GM21576 (cell line): ENCODE measurements around the gene RRAGC.
"Not testable (repeated sequence)": the region's sequence is repeated elsewhere in the genome, so short reads cannot be mapped to it uniquely, and the experiment has no call there.

Source experiments
- ATAC-seq: cut with Tn5 transposase; IDR thresholded peaks from one replicate; pipeline ENCODE4 v1.9.1; 2021; ENCODE audit warnings: mild to moderate bottlenecking, moderate library complexity; ENCODE audit not compliant: unreplicated experiment

The RRAGC gene

DNA sequence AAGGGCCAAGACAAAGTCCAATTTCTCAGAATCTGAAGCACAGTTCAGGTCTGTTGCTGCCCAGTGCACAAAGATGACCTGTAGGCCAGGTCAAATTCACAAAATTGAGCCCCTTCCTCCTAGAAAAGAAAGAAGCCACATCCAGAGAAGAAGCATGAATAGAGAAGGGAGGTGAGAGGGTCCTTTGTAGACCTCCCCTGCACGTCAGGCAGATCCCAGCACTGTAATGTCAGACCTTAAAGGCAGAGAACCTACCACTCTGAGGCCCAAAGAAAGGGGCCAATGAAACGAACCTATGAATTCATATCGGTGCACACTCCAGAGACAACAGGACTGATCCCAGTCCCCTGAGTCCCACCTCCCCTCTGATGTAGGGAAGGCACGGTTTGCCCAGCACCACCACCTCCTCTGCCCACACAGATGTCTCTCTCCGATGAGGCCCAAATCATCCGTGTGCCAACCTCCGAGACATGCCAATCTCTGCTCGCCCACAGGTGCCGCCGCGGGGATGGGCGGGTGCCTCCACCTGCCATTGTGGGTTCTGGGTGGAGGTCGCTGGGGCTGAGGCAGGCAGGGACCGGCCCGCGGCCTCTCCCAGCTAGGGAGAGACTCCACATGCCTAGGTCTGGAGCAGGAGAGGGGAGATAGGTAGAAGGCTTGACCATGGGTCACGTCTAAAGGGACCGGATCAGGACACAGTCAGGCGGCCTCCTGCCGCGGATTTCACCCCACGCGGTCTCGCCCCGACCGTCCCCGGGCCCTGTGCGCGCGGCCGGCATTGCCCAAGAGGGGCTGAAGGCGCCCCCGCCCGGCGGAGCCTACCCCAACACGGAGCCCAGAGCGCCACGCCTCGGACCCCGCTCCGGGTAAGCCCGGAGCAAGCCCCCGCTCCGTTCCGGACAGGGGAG is 42.1 kb downstream of the RRAGC start:
- no peak for ATAC-seq

DNA sequence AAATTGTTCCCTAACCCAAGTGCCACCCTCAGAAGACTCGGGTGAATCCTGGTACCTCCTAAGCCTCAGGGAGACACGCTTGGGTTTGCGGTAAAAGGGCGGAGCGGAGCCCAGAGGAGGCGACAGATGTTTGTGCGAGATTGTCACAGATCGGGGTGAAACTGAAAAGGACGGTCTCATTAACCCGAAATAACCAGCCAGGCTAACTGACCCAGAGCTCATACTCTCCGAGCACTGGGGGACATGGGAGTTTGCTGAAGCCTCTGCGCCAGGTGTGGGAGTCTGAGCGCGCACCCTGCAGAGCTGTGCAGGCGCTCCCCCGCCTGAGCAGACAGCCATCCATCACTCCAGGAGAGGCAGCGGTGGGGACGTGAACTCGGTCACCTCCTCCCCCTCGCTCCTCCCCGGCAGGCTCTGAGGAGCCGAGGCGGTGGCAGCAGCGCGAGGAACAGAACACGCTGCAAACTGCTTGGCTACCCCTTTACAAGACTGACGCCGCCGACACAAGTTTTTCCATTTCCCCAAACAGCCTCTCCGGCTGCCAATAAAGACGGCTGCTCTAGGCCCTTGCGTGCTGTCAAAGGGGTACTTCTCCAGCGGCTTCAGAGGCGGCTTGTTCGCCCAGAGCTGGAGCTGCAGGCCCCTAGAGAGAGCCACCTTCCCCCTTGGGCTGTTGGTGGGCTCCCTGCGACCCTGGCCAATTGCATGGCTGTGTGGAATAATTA is 43.5 kb downstream of the RRAGC start:
- ATAC-seq: peak; percentile 74

DNA sequence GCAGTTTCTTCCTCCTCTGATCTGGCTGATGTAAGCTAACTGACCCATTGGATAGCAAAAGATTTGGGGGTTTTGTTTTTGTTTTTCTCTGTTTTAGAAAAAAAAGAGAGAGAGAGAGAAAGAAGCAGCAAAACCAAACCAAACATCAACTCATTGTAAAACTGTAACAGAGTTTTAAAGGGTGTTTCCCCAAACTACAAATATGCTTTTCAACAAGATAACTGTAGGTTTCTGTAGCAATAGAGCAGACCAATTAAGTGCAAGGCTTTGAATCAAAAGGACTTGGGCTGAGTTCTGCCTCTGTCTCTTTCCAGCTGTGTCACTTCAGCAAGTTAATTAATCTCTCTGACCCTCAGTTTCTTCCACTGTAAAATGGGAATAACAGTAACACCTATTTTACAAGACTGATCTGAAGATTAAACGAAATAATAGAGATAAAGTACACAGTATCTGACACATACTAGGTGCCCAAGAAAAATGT is 44.5 kb downstream of the RRAGC start:
- ATAC-seq: no peak

DNA sequence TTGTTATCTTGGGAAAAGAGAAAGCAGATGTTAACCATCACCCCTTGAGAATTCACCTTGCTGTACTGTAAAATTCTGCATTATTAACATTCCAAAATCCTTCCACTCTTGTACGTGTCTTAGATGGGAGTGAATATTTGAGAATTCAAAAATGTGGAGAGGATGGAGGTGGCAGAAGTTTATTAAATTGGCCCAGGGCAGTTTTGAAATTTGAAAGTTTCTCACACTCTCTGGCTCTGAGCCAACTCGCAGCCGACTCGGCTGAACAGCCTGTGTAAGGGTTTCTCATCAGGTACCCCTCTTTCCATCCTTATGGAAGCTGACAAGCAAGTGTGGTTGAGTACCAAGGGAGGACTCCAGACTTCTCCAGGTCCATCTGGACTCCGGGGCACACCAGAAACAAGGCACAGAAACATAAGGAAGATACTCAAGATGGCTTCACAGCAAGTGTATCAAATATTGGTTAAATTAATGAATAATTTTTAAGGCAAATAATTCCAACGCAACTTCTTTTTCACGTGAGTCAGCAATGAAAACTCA is 45.1 kb downstream of the RRAGC start:
- ATAC-seq: no peak

DNA sequence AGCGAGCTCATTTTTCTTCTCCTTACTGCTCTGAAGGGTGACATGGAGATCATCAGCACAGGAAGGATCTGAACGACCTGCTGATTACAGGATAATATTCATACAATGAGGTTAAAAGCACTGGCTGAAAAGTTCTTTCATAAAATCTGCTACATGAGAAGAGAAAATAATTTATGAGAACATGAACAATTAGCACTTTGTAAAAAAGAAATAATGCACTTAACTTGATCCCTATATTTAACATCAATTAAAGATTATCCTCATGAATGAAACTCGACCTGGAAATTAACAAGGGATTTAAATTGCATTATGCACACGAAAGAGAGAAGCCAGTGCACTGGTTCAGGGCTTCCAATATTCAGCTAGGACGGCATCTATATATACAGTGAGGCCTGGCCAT is 46.6 kb downstream of the RRAGC start:
- ATAC-seq: no peak

DNA sequence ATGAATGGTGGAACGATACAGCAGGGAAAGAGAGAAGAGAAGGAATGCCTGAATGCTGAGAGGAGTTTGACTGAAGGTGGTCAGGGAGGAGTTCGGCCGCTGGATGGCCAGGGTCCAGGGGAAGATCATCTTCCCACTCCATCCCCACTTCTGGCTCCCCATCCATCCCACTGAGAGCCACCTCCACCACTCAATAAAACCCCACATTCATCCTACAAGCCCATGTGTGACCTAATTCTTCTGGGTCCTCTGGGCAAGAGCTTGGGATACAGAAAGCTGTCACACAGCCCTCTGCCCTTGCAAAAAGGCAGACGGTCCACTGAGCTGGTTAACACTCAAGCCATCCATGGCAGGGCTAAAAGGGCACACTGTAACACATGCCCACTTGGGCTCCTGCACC is 48.1 kb downstream of the RRAGC start:
- ATAC-seq: not testable (repeated sequence)

DNA sequence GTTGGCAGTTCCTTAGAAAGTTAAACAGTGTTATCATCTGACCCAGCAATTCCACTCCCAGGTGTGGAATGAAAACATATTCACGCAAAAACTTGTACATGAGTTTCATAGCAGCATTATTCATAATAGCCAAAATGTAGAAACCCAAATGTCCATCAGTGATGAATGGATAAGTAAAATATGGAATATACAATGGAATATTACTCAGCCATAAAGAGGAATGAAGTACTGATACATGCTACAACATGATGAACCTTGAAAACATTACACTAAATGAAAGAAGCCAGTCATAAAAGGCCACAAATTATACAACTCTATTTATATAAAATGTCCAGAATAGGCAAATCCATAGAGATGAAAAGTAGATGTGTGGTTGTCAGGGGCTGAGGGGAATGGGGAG is 53.5 kb downstream of the RRAGC start:
- ATAC-seq: no peak

DNA sequence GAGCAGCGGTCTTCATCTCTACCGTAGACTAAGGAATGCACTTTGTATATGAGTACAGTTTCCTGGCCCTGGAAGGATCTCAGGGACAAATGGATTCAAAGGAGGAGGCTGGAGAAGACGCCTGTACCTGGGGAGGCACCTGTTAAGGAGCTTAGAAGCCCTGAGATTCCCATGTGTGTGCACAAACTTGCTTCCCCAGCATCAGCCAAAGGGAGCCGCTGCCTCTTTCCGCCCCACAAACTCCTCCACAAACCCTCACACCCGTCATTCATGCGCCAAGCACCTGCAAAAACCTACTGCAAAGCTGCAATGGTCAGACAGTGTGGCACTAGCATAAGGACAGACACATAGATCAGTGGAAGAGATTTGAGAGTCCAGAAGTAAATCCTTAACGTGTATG is 54.5 kb downstream of the RRAGC start:
- no peak for ATAC-seq

DNA sequence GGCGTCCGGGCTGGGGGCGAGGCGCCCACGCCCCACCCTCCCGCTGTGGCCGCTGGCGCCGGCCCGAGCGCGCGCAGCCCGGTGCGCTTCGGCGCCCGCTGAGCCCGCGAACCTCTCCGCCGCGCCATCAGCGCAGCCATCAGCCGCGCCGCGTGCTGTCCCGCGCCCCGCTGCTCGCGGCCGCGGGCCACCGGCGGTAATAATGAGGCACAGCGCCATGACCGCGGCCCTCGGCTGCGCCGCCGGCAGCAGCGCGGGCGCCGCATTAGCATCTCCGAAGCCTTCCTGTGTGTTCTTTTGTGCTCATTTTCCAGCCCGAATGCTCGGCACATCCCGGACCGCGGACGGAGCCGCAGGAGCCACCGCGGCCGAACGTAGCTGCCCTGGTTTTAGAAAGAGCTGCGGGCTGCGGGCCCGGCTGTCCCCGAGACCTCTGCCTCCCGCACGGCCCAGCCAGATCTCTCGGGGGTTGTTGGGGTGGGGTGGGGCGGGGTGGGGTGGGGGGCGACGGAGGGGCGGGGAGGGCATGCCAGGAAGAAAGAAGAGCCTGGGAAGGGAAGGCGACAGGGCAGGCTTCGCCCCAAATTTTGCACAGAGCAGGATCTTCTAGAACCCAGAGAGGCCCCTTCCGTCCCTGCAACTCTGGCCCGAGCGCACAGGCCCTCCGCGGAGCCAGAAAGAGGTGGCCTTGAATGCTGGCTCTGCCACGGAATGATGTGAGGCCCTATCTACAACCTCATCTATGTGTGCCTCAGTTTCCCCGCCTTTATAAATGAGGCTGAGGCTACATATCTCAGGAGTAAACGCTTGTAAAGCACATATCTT is 55.3 kb downstream of the RRAGC start:
- no peak for ATAC-seq

DNA sequence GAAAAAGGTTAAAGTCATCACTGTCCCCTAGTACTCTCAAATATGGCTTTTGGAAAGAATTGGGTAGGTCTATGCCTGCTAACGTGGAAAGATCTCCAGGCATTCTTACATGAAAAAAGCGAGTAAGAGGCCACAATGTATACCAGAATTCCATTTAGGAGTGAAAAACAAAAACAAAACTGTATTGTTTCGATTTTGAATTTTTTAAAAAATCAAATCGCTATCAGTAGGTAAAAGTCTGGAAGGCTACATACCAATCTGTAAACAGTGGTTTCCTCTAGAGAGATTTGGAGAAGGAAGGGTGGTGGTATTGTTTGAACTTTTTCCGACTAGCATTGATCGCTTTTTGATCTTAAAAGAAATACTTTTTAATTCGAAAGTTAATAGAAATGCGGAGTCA is 55.9 kb downstream of the RRAGC start:
- ATAC-seq: no peak

DNA sequence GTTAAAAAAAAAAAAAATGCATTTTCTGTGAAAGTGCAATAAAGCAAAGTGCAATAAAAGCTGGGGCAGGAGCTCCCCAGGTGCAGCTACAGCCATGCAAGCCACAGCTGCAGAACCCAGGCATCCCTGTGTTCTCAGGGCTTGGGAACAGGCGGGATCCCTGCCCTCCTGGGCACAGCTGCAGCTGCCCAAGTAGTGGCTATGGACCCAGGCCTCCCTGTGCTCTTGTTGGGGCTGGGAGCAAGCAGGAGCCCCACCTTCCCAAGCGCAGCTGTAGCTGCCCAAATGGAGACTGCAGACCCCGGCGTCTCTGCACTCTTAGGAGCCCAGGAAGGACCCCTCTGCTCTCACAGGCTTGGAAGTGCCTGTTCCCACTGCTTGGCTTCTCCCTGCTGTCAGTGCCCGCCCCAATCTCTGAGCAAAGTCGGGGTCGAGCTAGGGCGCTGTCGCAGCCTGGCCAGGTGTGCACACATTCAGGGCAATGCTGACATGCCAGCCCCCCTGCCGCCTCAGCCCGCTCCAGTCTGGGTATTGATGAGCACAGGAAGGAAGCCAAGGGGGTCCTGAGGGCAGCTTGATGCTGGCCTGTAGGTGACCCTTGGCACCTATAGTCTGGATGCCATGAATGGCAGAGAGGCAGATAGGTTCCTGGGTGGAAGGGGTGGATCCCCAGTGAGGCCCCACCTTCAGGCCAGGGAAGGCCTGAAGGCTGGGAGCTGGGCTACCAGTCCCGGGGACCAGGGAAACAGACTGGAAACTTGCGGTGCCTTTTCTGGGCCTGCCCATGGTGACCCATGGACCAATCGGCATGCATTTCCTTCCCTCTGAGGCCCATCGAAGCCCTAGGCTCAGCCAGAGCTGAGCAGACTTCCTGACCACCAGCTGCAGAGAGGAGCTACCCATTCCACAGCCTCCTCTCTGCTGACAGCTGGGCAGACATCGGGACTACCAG is 58.6 kb downstream of the RRAGC start:
- ATAC-seq: no peak

DNA sequence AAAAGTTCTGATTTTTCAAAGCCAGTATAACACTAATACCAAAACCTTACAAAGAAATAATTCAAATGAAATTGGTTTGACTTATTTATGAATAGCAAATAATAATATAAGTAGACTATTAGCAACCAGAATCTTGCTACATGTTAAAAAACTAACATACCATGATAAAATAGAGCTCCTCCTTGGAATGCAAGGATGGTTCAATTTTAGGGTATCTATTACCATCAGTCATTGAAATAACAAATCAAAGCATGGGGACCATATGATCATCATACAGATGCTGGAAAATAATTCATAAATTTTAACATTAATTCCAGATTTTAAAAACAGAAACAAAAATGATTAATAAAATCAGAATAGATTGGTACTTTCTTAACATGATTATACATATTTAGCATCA is 66.3 kb downstream of the RRAGC start:
- ATAC-seq: no peak

DNA sequence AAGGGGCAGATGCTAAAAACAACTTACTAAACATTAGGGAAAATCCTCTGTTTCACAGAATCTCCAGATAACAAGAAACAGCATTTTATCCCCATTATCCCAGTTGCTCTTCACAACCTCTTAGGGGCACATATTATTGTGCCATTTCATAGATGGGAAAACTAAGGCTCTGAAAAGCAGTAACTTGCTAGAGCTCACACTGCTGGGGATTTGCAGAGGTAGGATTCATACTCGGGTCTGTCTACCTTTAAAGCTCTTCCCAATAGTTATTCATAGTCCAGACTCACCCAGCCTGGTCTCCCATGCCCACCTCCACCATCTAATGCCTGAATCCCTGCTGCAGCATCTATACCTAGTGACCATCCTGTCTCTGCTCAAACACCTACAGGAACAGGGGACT is 67.7 kb downstream of the RRAGC start:
- no peak for ATAC-seq

DNA sequence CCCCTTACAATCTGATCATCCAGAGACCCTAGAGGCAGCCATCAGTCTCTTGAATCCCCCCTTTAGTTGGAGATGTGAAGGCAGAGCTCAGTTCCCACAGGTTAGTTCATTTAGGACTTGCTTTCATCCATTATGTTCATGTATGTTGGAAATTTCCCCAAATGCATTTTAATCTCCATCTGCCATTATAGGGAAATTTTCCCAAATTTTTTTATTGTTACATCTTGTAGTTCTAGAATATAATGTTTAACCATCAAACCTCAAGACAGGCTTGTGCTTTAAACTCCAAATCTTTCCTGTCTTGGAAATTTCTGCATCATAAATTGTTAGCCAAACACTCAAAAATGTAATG is 68.4 kb downstream of the RRAGC start:
- ATAC-seq: no peak

DNA sequence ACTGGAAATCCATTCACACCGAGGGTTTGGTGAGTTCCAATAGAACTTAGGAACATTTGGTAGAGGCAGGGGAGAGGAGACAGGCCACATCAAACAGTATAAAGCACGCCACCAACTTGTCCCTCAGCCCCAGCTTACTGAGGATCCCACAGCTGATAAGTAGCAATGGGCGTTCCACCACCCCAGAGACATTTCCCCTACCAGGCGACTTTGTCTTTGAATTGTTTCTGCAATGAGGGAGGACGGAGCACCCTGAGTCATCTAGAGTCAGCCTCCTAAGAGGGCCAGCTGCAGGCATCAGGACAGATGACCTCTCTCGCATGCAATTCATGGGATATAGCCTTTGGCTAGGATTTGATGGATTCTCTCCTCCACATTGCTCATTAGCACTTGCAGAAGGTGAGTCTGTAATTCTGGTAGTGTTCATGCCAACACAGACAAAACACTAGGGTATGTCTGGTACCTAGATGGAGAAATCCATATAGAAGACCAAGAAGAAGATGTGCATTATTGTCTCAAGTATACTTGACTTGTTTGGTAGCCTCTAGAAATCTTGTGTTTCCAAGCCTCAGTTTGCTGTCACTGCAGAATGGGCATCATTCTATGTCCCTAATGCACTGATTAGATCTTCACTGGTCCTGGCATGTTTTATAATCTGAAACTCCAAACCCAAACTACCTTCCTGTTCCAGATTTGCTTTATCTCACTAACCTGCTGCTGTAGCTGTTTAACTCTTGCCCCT is 69.0 kb downstream of the RRAGC start:
- ATAC-seq: no peak

DNA sequence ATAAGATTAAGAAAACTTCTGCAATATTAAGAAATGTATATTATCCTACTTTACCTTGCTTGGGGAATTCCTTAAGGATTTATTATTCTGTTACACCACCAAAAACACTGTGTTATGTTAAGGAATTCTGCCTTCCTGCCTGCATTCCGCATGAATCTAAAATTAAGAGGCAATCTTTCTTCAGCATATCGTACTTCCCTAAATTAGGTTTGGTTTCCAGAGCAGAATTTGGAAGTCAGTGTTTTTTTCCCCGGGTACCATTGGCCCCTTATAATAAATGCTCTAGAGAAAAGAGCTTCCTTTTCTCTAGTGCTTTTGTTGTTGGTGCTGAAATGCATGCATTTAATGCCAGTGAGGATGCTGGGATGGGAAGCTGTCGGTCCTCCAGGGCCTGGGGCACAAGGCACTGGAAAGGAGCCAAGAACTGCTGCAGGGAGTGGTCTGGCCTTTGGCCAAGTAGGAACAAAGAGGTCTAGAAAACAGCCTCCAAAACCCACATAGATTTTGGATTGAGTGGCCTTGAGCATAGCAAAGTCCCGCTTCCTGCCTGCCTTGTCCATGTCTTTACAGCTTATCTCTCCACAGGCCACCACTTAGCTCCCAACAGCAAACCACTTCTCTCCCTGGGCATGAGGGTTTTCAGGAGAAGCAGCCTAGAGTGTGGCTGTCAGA is 69.9 kb downstream of the RRAGC start:
- no peak for ATAC-seq

DNA sequence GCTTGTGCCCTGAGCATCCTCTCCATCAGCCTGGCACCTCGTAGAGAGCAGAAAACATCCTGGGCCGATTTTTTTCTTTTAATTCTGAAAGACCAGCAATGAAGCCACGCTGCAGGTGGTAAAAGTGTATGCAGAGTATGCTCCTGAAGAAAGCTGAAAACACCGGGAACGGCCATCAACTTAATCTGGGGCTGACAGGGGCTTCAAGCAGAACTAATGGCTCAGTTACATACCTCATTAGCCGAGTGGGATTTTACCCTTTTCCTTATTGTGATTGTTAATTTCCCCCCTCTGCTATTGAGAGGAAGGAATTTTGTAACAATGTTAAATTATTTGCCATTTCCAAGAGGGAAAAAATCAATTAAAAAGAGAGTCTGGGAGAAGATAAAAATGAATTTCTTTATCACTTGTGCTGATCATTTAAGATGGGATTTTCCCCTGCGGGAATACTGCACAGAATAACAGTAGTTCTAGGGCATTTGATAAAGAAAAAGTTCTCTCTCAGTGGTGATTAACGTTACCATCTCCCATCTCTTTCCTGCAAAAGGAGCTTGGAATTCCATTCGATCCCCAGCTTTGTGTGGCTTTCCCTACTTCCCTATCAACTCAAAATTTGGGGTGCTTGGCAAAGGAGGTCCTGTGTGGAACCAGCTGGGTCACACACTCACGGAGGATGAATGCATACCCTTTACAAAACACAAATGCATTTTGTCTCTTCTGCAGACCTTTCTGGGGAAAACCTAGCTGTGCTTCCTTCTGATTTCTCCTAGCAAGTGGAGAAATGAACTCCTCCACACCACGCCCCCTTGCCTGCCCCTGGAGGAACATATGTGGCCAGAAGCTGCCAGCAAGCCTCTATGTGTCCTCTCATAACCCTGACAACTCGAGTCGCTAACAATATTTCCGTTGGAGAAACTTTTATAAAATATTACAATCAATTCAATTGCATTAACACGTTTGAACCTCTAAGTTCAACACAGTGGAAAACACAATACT is 70.9 kb downstream of the RRAGC start:
- ATAC-seq: no peak
